LNCaP clone FGC (cell line): ENCODE measurements around the gene CYP27A1.
A peak's percentile ranks its signal among the peaks of the same experiment; 100 is the strongest.

Experiments used
- DNase-seq: peaks from one replicate; pipeline ENCODE4 v3.0.0-alpha.2; 2011; ENCODE audit warnings: low read depth
- H3K4me3 ChIP-seq: 2 replicates; pipeline ENCODE4 v1.5.1; 2011; ENCODE audit warnings: mild to moderate bottlenecking, low read depth, low read length, control low read depth
- TF ChIP-seq, protein P1 (sequence below): IDR thresholded peaks from 2 replicates; pipeline ENCODE4 v1.5.1; 2012; ENCODE audit warnings: mild to moderate bottlenecking; ENCODE audit not compliant: control insufficient read depth, insufficient read depth; ENCODE audit errors: extremely low read depth

Gene CYP27A1

GRCh38 chr2:218852911-218853667 is 71.1 kb downstream of the CYP27A1 start:
- no peak overlapping the region for H3K4me3 ChIP-seq

GRCh38 chr2:218853766-218854165 is 71.8 kb downstream of the CYP27A1 start:
- TF ChIP-seq, protein P1, sequence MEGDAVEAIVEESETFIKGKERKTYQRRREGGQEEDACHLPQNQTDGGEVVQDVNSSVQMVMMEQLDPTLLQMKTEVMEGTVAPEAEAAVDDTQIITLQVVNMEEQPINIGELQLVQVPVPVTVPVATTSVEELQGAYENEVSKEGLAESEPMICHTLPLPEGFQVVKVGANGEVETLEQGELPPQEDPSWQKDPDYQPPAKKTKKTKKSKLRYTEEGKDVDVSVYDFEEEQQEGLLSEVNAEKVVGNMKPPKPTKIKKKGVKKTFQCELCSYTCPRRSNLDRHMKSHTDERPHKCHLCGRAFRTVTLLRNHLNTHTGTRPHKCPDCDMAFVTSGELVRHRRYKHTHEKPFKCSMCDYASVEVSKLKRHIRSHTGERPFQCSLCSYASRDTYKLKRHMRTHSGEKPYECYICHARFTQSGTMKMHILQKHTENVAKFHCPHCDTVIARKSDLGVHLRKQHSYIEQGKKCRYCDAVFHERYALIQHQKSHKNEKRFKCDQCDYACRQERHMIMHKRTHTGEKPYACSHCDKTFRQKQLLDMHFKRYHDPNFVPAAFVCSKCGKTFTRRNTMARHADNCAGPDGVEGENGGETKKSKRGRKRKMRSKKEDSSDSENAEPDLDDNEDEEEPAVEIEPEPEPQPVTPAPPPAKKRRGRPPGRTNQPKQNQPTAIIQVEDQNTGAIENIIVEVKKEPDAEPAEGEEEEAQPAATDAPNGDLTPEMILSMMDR, result no peak
- DNase-seq, result no peak
- no peak overlapping the region for H3K4me3 ChIP-seq

More at GRCh38 chr2:218852911-218853667, 71.1 kb downstream of the CYP27A1 start:
- TF ChIP-seq, protein P1, result peak; percentile 72
- DNase-seq, result no peak

DNA sequence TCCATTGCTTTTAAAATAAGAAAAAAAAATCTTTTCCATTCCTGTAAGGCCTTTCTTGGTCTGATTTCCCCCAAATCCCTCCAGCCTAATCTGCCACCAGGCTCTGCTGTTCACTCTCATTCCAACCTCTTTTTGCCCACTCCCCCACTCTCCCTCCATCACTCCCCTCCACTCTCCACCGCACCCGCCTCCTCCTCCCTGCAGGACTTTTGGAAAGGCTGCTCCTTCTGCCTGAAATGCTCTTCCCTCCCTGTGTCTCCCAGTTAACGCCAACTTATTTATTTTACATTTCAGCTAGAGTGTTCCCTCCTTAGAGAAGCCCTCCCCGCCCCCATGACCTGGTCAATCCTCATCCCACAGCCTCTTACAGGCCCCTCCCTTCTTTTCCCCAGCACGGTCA is 72.9 kb downstream of the CYP27A1 start:
- TF ChIP-seq, protein P1, result no peak
- H3K4me3 ChIP-seq, result no peak overlapping the region
- no peak for DNase-seq

DNA sequence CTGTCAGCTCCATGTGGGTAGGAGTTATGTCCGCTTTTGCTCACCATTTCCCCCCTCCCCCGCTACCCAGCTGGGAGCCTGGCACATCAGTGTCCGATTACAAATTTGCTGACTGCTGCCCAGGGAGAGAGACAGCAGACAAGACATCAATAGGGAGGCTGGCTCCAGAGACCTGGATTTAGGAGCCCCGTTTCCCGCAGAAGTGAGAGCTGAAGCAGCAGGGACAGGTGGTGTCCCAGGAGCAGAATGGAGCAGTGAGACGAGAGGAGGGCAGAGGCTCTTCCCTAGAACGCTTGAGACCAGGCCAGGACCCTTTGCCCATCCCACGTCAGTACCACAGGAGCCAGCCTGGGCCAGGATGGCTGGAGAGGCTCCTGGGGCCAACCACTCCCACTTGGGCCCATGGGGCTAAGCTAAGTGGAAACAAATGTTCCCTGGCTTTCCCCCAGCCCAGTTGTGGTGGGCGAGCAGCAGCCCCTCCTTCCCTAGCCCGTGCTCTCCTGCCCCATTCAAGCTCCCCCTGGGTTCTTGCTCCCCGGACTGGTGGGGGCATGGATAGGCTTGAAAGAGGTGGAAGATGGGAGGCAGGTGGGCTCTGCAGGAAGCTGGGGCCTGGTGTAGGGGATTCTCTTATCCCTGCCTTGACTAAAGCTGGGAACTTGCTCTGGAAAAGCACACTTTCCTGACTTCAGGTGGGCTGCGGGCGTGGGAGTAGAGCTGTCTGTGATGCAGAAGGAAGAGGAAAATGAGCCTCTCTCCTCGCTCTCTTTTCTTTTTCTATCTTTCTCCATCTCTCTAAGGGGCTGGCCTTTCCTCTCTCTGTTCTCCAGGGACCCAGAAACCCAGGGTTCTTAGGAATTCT is 73.6 kb downstream of the CYP27A1 start:
- no peak for DNase-seq
- H3K4me3 ChIP-seq, result no peak overlapping the region
- TF ChIP-seq, protein P1, result no peak

- TF ChIP-seq, protein P1, result no peak
- H3K4me3 ChIP-seq, result no peak overlapping the region
- DNase-seq, result no peak
Measured at GRCh38 chr2:218856167-218856895, 74.4 kb downstream of the CYP27A1 start.

GRCh38 chr2:218856896-218857243 is 74.9 kb downstream of the CYP27A1 start:
- DNase-seq, result no peak
- TF ChIP-seq, protein P1, result no peak
- no peak overlapping the region for H3K4me3 ChIP-seq
